GM21390 (cell line): Measurements from ENCODE around the gene ADGRF3.
"Not testable (repeated sequence)": the region's sequence is repeated elsewhere in the genome, so short reads cannot be mapped to it uniquely, and the experiment has no call there.

Source experiments
- ATAC-seq: cut with Tn5 transposase; IDR thresholded peaks from one replicate; pipeline ENCODE4 v1.9.1; 2021; ENCODE audit not compliant: unreplicated experiment

The ADGRF3 gene

DNA sequence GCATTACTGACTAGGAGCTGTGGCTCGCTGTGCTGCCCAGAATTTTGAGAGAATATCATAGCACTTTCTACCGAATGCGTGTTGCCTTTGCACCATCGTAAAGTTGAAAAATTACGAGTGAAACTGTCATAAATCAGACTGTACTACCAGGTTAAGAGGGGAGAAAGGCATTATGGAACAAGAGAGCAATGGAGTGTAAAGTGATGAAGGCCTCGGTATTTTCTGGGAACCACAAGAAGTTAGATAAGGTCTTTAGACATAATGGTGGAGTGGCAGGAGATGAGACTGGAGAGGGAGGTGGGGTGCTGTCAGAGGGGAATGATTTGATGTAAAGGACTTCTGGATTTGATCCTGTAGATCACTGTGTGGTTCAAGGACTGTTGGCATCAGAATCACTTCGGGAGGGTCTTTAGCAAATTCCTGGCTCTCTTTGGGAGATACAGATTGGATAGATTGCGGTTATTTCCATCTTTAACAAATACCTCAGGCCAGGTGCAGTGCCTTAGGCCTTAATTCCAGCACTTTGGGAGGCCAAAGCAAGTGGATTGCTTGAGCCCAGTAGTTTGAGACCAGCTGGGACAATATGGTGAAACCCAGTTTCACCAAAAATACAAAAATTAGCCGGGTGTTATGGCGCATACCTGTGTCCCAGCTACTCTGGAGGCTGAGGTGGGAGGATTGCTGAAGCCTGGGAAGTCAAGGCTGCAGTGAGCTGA is 4.9 kb upstream of the ADGRF3 start:
- ATAC-seq, result no peak

DNA sequence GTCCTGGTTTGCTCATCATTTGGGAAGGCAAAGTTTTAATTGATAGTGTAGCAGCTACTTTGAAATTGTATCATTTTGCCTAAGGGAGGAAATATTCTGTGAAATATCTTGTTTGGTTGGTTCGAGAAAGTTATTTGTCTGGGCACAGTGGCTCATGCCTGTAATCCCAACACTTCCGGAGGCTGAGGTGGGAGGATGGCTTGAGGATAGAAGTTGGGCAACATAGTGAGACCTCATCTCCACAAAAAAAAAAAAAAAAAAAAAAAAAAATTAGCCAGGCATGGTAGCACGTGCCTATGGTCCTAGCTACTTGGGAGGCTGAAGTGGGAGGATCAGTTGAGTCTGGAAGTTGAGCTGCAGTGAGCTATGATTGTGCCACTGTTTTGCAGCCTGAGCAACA is 3.1 kb upstream of the ADGRF3 start:
- ATAC-seq, result no peak

DNA sequence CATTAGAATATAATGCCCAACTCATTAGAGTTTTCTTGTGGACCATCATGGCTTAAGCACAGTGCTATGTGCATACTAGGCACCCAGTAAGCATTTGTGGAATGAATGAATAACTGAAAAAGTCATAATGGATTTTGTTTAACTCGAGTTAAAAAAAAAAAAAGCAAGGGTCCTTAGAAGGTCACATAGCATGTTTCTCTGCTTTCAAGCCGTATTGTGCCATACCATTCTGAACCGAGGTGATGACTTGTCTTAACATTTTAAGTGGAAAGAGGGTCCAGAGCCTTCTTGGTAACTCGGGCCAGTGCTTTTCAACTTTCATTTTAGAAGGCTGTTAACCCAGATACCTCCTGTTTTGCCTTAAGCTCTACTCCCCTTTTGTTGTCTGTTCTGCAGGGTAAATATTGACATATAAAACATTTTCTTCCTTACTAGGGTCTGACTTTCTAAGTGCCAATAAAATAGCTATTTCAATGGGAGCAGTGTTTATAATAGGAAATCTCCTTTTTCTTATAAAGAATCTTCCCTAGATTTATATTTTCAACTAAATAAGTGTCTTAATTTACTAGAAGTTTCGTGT is 787 bp upstream of the ADGRF3 start:
- ATAC-seq, result no peak

DNA sequence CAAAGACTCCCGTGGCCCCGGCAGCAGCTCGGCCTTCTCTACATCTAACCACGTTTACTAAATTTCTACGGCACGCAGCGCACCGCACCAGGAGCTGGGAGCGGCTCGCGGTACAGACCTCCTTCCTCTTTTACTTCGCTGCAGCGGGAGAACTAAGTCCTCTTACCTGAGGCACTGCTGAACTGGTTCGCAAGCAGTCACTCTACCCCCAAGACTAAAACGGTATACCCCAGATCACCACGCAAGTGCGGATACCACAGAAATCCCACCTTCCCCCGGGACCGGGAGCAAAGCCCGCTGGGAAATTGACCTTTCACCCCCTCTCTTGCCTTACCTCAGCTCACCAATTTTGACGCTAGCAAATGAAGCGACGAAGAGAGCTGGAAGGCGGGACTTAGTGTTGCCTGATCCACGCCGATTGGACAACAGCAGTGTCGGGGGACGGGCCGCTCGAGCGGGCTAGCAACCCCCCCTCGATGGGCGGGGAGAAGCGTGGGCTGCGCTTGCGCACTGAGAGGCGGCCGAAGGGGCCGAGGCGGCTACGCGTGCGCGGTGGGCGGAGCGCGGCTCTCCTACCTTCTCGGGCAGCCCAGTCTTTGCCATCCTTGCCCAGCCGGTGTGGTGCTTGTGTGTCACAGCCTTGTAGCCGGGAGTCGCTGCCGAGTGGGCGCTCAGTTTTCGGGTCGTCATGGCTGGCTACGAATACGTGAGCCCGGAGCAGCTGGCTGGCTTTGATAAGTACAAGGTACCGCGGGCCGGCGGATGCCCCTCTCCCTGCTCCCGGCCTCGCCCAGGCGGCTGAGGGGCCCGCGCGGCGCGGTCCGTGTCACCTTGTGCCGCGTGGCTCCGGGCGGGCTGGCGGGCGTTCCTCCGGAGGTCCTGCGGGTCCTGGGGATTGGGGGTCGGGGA is 790 bp downstream of the ADGRF3 start, which contains the start of gene SELENOI:
TSS of gene SELENOI (plus strand) at position 599 of the 909 bp plus-strand sequence. CDS start at position 689, 90 bp downstream.
- ATAC-seq, result peak; percentile 92

DNA sequence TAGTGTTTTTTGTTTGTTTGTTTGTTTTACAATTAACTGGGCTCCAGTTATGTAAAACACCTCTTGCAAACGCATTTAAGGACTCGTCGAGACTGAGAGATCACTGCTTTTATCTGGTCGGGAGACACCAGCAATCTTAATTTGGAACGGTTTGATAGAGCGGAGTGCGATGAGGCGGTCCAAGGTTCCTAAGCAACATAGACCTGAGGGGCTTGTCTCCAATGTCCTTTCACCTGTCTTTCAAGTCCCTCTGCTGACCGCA is 1.4 kb downstream of the ADGRF3 start:
- no peak for ATAC-seq

DNA sequence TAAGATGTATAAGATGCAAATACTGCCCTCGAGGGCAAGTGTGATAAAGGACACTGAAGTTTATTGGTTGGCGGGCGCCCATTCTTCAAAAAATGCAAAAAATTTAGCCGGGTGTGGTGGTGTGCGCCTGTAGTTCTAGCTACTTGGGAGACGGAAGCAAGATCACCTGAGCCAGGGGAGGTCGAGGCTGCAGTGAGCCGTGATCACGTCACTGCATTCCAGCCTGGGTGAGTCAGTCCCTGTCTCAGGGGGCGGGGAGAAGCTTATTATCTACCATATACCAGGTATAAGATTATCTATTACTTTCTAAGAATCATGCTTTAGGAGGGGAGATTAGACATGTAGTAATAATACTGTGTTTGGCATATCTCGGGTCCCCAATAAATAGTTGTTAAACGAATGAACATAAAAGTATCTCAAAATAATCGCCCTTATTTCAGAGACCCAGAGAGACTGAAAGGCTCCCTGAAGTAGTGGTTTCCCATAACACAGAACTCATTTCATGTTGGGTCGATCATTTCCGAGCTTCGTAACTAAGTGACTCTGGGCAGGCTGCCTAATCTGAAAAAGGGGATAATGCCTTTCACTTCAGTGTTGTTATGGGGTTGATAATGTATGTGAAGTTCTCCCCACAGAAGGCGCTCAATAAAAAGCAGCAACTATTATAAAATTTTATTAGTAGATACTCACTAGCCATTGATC is 1.9 kb downstream of the ADGRF3 start:
- no peak for ATAC-seq

DNA sequence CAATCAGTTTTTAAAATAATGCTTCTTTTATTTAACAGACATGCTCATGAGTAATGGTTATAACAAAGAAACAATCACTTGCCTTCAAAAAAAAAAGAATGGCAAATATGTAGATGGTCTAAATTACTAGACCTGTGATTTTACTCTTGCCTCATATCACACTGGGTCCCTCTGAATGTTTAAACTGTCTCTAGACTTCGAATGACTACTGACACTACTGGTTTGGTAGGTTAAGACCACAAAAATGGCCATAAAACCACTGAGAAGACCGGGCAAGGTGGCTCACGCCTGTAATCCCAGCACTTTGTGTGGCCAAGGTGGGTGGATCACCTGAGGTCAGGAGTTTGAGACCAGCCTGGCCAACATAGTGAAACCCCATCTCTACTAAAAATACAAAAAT is 5.8 kb downstream of the ADGRF3 start:
- no peak for ATAC-seq

DNA sequence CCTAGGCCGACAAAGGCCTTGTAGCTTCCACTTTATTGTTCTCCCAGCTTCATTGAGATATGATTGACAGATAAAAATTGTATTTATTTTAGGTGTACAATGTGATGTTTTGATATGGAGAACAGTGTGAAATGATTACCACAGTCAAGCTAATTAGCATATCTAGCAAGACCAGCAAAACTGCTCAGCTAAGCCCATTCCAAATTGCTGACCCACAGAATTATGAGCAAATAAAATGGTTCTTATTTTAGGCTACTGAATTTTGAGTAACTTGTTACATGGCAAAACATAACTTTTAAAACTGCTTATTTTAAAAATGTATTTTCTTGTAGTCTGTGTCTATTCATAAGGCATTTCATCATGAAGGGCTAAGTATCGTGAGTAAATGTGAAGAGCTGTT is 9.3 kb downstream of the ADGRF3 start:
- ATAC-seq, result no peak

DNA sequence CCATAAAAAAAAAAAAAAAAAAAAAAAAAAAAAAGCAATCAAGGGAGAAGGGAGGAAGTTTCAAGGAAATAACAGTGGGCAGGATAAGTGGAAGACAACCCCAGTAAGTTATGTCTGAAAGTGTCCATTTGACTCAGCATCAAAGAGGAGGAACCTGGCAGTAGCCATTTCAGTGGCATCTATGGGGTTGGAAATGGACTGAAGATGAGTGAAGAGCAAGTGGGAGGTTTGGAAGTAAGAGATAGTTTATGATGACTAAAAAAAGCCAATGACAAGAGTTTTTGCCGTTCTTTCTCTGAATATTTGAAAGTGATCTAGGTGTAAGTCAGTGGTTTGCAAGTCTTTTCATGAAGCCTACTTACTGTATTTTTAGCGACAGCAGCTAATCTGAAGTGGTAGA is 9.9 kb downstream of the ADGRF3 start:
- ATAC-seq, result no peak

DNA sequence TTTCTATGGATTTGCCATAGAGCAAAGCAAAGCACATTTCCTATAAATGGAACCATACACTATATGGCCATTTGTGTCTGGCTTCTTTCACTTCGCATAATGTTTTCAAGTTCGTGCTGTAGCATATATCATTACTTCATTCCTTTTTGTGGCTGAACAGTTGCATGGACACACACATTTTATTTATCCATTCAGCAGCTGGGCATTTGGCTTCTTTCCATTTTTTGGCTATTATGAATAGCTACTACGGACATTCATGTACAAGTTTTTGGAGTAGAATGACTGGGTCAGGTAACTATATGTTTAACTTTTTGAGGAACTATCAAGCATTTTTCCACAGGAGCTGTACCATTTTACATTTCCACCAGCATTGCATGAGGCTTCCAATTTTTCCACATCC is 11.4 kb downstream of the ADGRF3 start:
- no peak for ATAC-seq

DNA sequence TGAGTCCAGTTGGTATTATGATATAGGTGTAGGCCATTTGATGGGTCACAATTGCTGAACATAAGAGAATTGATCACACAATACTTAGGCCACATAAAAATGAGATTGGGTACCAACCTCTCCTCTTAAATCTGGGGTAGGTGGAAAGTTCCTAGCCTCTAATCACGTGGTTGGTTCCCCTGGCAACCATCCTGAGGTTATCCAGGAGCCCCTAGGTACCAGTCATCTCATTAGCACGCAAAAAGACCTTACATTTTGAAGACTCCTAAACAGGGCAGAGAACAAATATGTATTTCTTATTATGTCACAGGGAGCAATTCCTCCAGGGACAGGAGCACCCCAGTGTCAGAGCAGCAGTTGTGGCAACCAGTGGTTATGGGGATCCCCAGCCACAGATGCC is 13.3 kb downstream of the ADGRF3 start:
- no peak for ATAC-seq

DNA sequence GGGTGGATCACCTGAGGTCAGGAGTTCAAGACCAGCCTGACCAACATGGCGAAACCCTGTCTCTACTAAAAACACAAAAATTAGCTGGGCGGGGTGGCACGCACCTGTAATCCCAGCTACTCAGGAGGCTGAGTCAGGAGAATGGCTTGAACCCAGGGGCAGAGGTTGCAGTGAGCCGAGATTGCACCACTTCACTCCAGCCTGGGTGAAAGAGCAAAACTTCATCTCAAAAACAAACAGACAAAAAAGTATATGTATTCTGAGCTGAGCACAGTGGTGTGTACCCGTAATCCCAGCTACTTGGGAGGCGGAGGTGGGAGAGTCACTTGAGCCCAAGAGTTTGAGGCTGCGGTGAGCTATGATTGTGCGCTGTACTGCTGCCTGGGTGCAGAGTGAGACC is 15.3 kb downstream of the ADGRF3 start:
- ATAC-seq, result not testable (repeated sequence)

DNA sequence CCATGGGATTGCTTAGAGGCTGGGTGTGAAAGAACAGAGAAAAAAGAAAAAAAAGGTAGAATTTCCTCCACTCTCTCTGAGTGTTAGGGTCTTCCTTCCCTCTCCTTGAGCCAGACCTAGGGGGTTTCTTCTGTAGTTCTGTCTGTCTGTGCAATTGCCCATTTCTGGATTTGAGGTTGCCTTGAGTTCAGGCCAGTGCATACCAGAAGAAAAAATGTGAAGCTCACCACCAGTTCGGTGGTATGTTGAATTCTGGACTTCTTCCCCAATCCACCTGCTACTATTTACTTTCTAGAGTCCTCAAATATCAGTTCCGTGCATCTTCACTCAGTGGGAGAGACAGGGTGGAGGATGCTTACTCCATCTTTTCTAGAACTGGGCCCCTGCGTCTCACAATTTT is 16.0 kb downstream of the ADGRF3 start:
- no peak for ATAC-seq

DNA sequence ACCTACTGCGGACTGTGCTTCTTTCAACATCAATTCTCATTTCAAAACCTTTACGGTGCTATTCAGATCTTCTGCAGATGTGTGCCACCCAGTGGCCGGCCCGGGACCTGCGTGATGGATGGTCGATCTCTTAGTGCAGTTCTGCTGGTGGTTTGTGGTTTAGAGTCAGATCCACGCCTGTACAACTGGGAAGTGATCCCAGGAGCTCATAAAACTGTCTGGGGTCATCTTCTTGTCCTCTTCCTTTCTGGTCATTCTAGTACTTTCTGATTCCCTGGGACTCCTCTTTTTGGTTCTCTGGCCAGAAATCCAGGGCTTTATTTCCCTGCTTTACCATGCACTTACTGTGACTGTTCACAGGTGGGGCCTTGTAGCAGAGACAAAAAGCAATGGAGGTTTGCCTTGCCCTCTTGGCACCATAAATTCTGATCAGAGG is 16.5 kb downstream of the ADGRF3 start:
- ATAC-seq, result peak; percentile 51

DNA sequence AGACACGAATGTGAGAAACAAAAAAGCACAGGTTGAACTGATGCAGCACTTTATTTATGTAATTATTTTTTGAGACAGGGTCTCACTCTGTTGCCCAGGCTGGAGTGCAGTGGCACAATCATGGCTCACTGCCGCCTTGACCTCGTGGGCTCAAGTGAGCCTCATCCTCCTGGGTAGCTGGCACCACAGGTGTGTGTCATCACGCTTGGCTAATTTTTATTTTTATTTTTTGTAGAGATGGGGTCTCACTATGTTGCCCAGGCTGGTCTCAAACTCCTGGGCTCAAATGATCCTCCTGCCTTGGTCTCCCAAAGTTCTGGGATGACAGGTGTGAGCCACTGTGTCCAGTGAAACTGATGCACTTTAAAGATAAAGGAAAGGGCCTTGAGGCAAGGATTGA is 17.5 kb downstream of the ADGRF3 start:
- not testable (repeated sequence) for ATAC-seq

DNA sequence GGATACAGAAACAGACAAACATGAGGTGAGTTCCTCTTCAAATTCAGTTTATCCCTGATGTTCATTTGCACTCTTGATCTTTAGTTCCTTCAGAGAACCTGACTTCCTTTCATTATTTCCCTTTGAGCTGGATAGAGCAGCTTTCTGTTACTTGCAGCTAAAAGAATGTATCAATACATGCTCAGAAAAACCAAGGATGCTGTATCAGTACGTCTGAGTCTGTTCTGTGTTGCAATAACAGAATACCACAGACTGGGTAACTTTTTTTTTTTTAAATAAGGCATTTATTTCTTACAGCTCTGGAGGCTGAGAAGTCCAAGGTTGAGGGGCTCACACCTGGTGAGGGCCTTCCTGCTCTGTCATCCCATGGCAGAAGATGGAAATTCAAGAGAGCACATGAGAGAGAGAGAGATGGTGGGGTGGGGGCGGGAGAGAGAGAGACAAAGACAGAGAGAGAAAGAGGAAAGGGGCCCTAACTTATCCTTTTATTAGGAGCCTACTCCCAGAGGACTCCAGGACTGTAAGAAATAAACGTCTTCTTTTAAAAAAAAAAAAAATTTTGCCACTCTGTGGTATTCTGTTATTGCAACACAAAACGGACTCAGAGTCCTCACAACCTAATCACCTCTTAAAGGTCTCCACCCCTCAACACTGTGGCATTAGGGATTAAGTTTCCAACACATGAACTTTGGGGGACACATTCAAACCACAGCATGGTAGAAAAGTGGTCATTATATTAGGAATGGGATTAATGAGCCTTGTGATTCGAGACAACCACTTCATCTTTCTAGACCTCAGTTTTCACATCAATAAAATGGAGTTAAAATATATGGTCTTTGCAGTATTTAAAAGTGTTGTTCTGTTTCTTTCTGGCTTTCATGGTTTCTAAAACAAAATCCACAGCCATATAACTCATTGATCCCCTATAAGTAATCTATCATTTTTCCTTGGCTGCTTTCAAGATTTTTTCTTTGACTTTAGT is 19.0 kb downstream of the ADGRF3 start:
- no peak for ATAC-seq

DNA sequence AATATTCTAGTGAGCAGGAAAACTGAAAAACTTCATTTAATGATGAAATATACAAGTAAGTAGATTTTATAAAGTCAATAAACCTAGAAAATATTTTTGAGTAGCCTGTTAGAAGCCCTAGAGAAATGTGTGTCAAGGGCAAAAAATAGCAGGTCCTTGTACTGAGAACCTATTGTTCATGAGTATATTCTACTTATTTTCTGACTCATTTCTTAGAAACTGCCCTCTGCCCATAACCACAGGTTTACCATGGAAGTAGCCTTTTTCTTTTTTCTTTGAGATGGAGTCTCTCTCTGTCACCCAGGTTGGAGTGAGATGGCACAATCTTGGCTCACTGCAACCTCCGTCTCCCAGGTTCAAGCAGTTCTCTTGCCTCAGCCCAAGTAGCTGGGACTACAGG is 20.1 kb downstream of the ADGRF3 start:
- no peak for ATAC-seq

DNA sequence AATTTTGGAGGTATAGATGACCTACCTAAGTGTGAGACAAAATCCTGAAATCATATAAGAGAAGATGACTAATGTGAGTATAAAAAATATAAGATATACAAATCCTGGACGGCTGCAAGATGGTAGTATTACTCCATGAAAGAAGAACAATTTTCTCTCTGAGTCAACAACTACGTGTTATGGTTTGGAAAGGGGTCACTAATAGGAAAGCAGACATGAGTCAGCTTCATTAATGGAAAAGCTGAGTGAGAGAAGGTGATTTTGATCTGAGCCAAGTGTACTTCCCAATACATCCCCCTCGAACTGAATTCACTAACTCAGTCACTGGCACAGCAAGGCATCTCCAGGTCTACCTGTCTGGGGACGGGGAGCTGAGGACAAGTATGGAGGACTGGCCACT is 20.7 kb downstream of the ADGRF3 start:
- no peak for ATAC-seq

DNA sequence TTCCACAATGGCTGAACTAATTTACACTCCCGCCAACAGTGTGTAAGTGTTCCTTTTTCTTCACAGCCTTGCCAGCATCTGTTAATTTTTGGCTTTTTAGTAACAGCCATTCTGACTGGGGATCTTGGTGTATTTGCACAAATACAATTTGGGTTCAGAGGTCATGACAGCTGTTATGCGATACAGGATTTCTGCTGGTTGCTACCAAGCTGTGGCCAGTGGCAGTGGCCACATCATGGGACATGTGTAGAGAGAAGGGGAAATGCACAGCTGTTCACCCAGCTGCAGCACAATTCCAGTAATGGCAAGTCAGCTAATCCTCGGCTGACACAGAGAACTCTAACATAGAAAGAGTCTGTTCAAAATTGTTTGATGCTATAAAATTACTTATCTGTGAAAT is 21.7 kb downstream of the ADGRF3 start:
- ATAC-seq, result no peak

DNA sequence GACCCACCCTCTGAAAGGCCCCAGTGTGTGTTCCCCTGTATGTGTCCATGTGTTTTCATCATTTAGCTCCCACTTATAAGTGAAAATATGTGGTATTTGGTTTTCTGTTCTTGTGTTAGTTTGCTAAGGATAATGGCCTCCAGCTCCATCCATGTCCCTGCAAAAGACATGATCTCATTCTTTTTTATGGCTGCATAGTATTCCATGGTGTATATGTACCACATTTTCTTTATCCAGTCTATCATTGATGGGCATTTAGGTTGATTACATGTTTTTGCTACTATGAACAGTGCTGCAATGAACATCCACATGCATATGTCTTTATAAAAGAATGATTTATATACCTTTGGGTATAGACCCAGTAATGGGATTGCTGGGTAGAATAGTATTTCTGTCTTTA is 22.1 kb downstream of the ADGRF3 start:
- ATAC-seq, result not testable (repeated sequence)
